Measurements from ENCODE around the gene ADAMTS6. TPM values are rescaled to one million over a fixed set of nuclear protein-coding genes. Genes with fewer than 3 reads are reported as not detected.

Gene ADAMTS6
- total RNA-seq, 4 donors from 2014 or later, result 0.34 to 2.8 (median 2.0) TPM

GRCh38 chr5:65305913-65306312, 175.8 kb downstream of the ADAMTS6 start:
- 69% methylated on average over 3 of the region's 3 CpGs for WGBS
- H3K9me3 ChIP-seq, result no peaks in the 10 kb centered on the region
- no peak overlapping the region for H3K27ac ChIP-seq
- TF ChIP-seq, protein P1, sequence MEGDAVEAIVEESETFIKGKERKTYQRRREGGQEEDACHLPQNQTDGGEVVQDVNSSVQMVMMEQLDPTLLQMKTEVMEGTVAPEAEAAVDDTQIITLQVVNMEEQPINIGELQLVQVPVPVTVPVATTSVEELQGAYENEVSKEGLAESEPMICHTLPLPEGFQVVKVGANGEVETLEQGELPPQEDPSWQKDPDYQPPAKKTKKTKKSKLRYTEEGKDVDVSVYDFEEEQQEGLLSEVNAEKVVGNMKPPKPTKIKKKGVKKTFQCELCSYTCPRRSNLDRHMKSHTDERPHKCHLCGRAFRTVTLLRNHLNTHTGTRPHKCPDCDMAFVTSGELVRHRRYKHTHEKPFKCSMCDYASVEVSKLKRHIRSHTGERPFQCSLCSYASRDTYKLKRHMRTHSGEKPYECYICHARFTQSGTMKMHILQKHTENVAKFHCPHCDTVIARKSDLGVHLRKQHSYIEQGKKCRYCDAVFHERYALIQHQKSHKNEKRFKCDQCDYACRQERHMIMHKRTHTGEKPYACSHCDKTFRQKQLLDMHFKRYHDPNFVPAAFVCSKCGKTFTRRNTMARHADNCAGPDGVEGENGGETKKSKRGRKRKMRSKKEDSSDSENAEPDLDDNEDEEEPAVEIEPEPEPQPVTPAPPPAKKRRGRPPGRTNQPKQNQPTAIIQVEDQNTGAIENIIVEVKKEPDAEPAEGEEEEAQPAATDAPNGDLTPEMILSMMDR (IDR thresholded peaks at IDR 0.05), result no peak
- TF ChIP-seq POLR2A (IDR thresholded peaks at IDR 0.05) (no peak), POLR2AphosphoS5 (IDR thresholded peaks at IDR 0.05) (no peak), EP300 (IDR thresholded peaks at IDR 0.05) (no peak)
- no peak for DNase-seq (ENCODE audit: low spot score in 2 of 2)
- H3K36me3 ChIP-seq, result no peaks in the 10 kb centered on the region
- no peaks in the 10 kb centered on the region for H3K4me1 ChIP-seq
- no peaks in the 10 kb centered on the region for H3K27me3 ChIP-seq
- no peak overlapping the region for H3K4me3 ChIP-seq

DNA sequence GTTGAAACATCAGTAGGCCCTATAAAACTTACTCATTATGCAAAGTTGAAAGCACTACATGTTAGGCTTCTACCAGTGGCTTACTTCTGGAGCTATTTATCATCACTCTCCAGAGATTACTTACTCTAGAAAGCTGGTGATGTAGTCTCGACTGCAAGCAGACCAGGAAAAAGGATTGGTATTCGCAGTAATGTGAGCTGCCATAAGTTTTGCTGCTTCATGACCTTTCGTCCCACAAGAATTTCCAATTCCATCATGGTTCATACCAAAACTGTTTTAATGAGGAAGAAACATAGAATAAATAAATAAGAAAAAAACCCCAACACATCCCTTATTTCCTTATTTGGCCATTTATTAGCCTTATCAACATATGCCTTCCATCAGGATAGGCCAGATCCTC, 181.9 kb downstream of the ADAMTS6 start:
- no peak for DNase-seq (ENCODE audit: low spot score in 2 of 2)
- TF ChIP-seq, protein P1 (IDR thresholded peaks at IDR 0.05), result no peak
- TF ChIP-seq POLR2A (IDR thresholded peaks at IDR 0.05) (no peak), POLR2AphosphoS5 (IDR thresholded peaks at IDR 0.05) (no peak), EP300 (IDR thresholded peaks at IDR 0.05) (no peak)
- Histone ChIP-seq H3K27me3 (no peaks in the 10 kb centered on the region), H3K4me3 (no peak overlapping the region), H3K36me3 (no peaks in the 10 kb centered on the region), H3K4me1 (no peaks in the 10 kb centered on the region), H3K9me3 (no peaks in the 10 kb centered on the region), H3K27ac (no peak overlapping the region)
- 88% methylated on average over 3 of the region's 3 CpGs for WGBS

DNA sequence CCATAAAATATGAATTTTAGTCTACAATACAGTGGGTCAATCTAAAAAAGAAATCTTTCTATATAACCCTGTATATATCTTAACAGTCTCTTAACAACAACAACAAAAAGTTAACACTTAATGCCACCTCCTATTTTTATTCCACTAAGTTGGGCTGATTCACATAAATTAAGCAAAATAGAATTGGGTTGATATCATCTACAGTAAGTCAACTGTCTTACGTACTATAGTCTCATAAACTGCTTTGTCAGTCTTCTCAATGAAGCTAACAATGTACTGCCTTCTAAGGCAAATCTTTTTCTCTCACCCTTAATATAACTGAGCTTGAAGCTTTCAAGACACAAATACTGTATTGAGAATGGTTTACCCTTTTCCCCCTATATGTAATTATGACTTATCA, 185.7 kb downstream of the ADAMTS6 start:
- H3K27me3 ChIP-seq, result no peaks in the 10 kb centered on the region
- WGBS, result 84% methylated on average over 1 of the region's 1 CpG
- TF ChIP-seq POLR2AphosphoS5 (IDR thresholded peaks at IDR 0.05) (no peak), EP300 (IDR thresholded peaks at IDR 0.05) (no peak), POLR2A (IDR thresholded peaks at IDR 0.05) (no peak)
- TF ChIP-seq, protein P1 (IDR thresholded peaks at IDR 0.05), result no peak

GRCh38 chr5:65292196-65292595, 189.5 kb downstream of the ADAMTS6 start:
- no peaks in the 10 kb centered on the region for H3K9me3 ChIP-seq
- H3K36me3 ChIP-seq, result no peaks in the 10 kb centered on the region
- no peaks in the 10 kb centered on the region for H3K27me3 ChIP-seq
- no peak for DNase-seq (ENCODE audit: low spot score in 2 of 2)
- H3K4me3 ChIP-seq, result no peak overlapping the region
- no peak for TF ChIP-seq POLR2AphosphoS5 (IDR thresholded peaks at IDR 0.05)
- TF ChIP-seq, protein P1 (IDR thresholded peaks at IDR 0.05), result no peak
- no peak for TF ChIP-seq POLR2A (IDR thresholded peaks at IDR 0.05)
- TF ChIP-seq EP300 (IDR thresholded peaks at IDR 0.05), result no peak
- H3K4me1 ChIP-seq, result no peaks in the 10 kb centered on the region
- H3K27ac ChIP-seq, result no peak overlapping the region

More for the DNA sequence above, 185.7 kb downstream of the ADAMTS6 start:
- Histone ChIP-seq H3K9me3 (no peaks in the 10 kb centered on the region), H3K36me3 (no peaks in the 10 kb centered on the region), H3K4me1 (no peaks in the 10 kb centered on the region), H3K27ac (no peak overlapping the region), H3K4me3 (no peak overlapping the region)
- no peak for DNase-seq (ENCODE audit: low spot score in 2 of 2)

DNA sequence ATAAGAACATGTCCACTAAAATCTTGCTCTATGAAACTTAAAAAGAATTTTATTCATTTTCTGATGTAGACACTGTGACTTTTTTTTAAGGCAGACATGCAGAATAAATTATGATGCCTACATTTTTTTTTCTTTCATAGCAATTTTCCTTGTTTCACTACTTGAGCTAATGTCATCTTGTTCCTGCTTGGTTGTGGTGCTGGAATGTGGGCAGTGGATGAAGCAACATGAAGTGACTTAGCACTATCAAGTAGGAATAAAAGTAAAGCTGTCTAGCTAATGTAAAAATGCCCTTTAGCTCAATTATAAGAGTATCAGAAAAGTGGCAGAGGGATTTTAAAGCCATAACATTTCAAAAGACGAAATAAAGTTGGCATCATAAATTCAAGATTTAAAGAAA, 191.0 kb downstream of the ADAMTS6 start:
- H3K4me3 ChIP-seq, result no peak overlapping the region
- no peaks in the 10 kb centered on the region for H3K9me3 ChIP-seq
- H3K36me3 ChIP-seq, result no peaks in the 10 kb centered on the region
- no peaks in the 10 kb centered on the region for H3K4me1 ChIP-seq
- no peak for DNase-seq (ENCODE audit: low spot score in 2 of 2)
- no peak overlapping the region for H3K27ac ChIP-seq
- TF ChIP-seq POLR2AphosphoS5 (IDR thresholded peaks at IDR 0.05) (no peak), POLR2A (IDR thresholded peaks at IDR 0.05) (no peak), EP300 (IDR thresholded peaks at IDR 0.05) (no peak)
- TF ChIP-seq, protein P1 (IDR thresholded peaks at IDR 0.05), result no peak
- no peaks in the 10 kb centered on the region for H3K27me3 ChIP-seq
- 93% methylated on average over 1 of the region's 1 CpG for WGBS

Data from suprapubic skin (tissue), 4 donors.